Measurements from ENCODE around the gene AKT1S1.

GRCh38 chr19:49894879-49895565, 17.9 kb upstream of the AKT1S1 start:
- no peak for TF ChIP-seq POLR2A (IDR thresholded peaks at IDR 0.05)
- no peak for TF ChIP-seq POLR2AphosphoS5 (IDR thresholded peaks at IDR 0.05)
